A549 (cell line): Measurements from ENCODE around the gene PAQR6.

Source experiments
- ESRRA ChIP-seq: fragments of 150-350 bp; IDR thresholded peaks from 2 replicates; pipeline ENCODE4 v1.6.1; 2014; ENCODE audit warnings: mild to moderate bottlenecking, low read length, borderline replicate concordance
- JUN ChIP-seq, 2 experiments: fragments of >200 bp; sonication (Bioruptor Twin); formaldehyde crosslinking; IDR thresholded peaks; 2 replicates in 1 of 2; 3 replicates in 1 of 2; pipeline ENCODE4 v1.6.1; 2016 to 2017
- KDM5A ChIP-seq: fragments of 200-600 bp; sonication (generic); IDR thresholded peaks from 2 replicates; pipeline ENCODE4 v1.6.1; 2016; ENCODE audit warnings: antibody characterized with exemption, mild to moderate bottlenecking
- NR3C1 ChIP-seq: fragments of >200 bp; sonication (Bioruptor Twin); formaldehyde crosslinking; IDR thresholded peaks from 3 replicates; pipeline ENCODE4 v1.6.1; 2017
- POLR2A ChIP-seq: IDR thresholded peaks from 2 replicates; pipeline ENCODE4 v1.6.1; 2012; ENCODE audit warnings: mild to moderate bottlenecking, low read length
- RCOR1 ChIP-seq: fragments of 150-350 bp; IDR thresholded peaks from 2 replicates; pipeline ENCODE4 v1.6.1; 2014; ENCODE audit warnings: antibody characterized with exemption, low read length, low read depth
- TF ChIP-seq, protein P1 (sequence below): fragments of >200 bp; sonication (Bioruptor Twin); formaldehyde crosslinking; IDR thresholded peaks from 3 replicates; pipeline ENCODE4 v1.5.1; 2016
- TF ChIP-seq, protein P2 (sequence below): fragments of 450-650 bp; IDR thresholded peaks from 2 replicates; pipeline ENCODE4 v1.6.1; 2014; ENCODE audit warnings: antibody characterized with exemption

DNA sequence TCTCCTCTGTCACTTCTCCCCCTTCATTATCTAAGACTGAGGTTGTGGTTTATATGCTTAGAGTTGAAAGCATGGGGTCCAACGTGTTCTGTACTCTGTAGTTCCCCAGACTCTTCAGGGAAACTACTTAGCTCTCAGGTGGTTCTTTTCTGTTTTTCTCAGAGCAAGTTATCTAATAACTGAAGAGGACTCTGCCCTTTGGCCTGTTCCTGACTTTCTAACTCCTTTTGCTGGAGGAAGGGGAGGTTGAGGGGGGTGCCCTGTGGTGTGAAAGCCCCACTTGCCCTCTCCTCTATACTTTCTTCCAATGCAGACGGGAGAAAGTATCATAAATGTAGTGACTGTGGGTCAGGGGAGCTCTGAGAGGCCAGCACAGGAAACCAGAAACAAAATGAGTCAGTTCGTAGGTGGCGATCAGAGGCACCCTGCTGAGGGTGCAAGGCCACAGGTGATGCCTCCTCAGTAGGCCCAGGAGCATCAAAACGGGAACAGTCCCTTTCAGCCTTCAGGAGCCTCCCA, 49.0 kb downstream of the PAQR6 start:
- TF ChIP-seq, protein P1, sequence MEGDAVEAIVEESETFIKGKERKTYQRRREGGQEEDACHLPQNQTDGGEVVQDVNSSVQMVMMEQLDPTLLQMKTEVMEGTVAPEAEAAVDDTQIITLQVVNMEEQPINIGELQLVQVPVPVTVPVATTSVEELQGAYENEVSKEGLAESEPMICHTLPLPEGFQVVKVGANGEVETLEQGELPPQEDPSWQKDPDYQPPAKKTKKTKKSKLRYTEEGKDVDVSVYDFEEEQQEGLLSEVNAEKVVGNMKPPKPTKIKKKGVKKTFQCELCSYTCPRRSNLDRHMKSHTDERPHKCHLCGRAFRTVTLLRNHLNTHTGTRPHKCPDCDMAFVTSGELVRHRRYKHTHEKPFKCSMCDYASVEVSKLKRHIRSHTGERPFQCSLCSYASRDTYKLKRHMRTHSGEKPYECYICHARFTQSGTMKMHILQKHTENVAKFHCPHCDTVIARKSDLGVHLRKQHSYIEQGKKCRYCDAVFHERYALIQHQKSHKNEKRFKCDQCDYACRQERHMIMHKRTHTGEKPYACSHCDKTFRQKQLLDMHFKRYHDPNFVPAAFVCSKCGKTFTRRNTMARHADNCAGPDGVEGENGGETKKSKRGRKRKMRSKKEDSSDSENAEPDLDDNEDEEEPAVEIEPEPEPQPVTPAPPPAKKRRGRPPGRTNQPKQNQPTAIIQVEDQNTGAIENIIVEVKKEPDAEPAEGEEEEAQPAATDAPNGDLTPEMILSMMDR, result no peak
- TF ChIP-seq RCOR1 (no peak), ESRRA (no peak), KDM5A (no peak), NR3C1 (no peak), JUN (IDR thresholded peaks at IDR 0.05) (no peak), POLR2A (no peak)
- TF ChIP-seq, protein P2, sequence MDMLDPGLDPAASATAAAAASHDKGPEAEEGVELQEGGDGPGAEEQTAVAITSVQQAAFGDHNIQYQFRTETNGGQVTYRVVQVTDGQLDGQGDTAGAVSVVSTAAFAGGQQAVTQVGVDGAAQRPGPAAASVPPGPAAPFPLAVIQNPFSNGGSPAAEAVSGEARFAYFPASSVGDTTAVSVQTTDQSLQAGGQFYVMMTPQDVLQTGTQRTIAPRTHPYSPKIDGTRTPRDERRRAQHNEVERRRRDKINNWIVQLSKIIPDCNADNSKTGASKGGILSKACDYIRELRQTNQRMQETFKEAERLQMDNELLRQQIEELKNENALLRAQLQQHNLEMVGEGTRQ, result no peak
